Ishikawa (cell line): Measurements from ENCODE around the gene ELP2.

Experiments
- RAD21 ChIP-seq: IDR thresholded peaks from 2 replicates; pipeline ENCODE4 v1.6.1; 2012; ENCODE audit warnings: low read depth
- REST ChIP-seq: IDR thresholded peaks from 2 replicates; pipeline ENCODE4 v1.6.1; 2012; ENCODE audit warnings: low read depth, mild to moderate bottlenecking
- ZBTB7A ChIP-seq: IDR thresholded peaks from 2 replicates; pipeline ENCODE4 v1.6.1; 2012; ENCODE audit warnings: low read depth

GRCh38 chr18:36096955-36097354 is 32.7 kb upstream of the ELP2 start:
- TF ChIP-seq ZBTB7A (no peak), REST (no peak), RAD21 (no peak)
